ENCODE measurements around the gene ARID1B. TPM values are rescaled to one million over a fixed set of nuclear protein-coding genes. Genes with fewer than 3 reads are reported as not detected.

ARID1B gene
- total and polyA plus RNA-seq, 2 of the 4 experiments (the other 2 are of a cell fraction), result 14.5 to 20.1 TPM

GRCh38 chr6:157045831-157046454, 268.8 kb downstream of the ARID1B start:
- in situ Hi-C loops (cut with MboI; ENCODE audit: low sequenced_read_pairs), result loop anchor here (25.0 kb wide), 1 partner anchor 1709 kb away; no protein-coding TSS in a partner anchor
- BruUV-seq (replicated peaks), result no TSS peak
- peaks cover 27 to 48% of the 10 kb centered on the region in 2 experiments for H3K79me1 ChIP-seq (ENCODE audit: low read depth in 1 of 2, low read length in 2 of 2)
- TF ChIP-seq BHLHE40 (IDR thresholded peaks at IDR 0.05; ENCODE audit: low read depth, low read length), result no peak
- TF ChIP-seq NFE2L2 (IDR thresholded peaks at IDR 0.05; ENCODE audit: low read depth, low read length), result no peak
- no peak for TF ChIP-seq USF2 (IDR thresholded peaks at IDR 0.05; ENCODE audit: low read depth, low read length)
- TF ChIP-seq MAFK (IDR thresholded peaks at IDR 0.05; ENCODE audit: low read depth, low read length), result no peak
- no peak for TF ChIP-seq CHD1 (IDR thresholded peaks at IDR 0.05; ENCODE audit: low read depth, low read length)
- TF ChIP-seq RAD21 (IDR thresholded peaks at IDR 0.05; ENCODE audit: low read length), result peak; percentile 58
- TF ChIP-seq MXI1 (IDR thresholded peaks at IDR 0.05; ENCODE audit: borderline replicate concordance, low read depth, low read length), result no peak
- TF ChIP-seq ELK1 (IDR thresholded peaks at IDR 0.05; ENCODE audit: borderline replicate concordance, low read depth, low read length), result no peak
- TF ChIP-seq CTCF (conservative IDR thresholded peaks at IDR 0.05; ENCODE audit: low read depth, low read length), result peak; percentile 68
- no peak for TF ChIP-seq MAZ (IDR thresholded peaks at IDR 0.05; ENCODE audit: borderline replicate concordance, low read depth, low read length)
- TF ChIP-seq POLR2A (IDR thresholded peaks at IDR 0.05; ENCODE audit: low read depth, low read length), result no peak
- TF ChIP-seq CEBPB (IDR thresholded peaks at IDR 0.05; ENCODE audit: low read depth, low read length), result no peak
- TF ChIP-seq FOS (IDR thresholded peaks at IDR 0.05; ENCODE audit: low read depth, low read length), result no peak
- peak; percentile 54 for TF ChIP-seq SMC3 (IDR thresholded peaks at IDR 0.05; ENCODE audit: low read depth, low read length)

More at GRCh38 chr6:157045831-157046454, 268.8 kb downstream of the ARID1B start:
- ChIA-PET POLR2A (ENCODE audit: unreplicated experiment) (interaction anchor here (0.8 kb wide), 1 partner anchor 266 kb away, joined by 4 read pairs; no protein-coding TSS in a partner anchor), CTCF (interaction anchor here (0.5 to 1.8 kb wide), 13 partner anchors 9 to 140 kb away, joined by 3 to 8 read pairs (median 4); no protein-coding TSS in a partner anchor)
- H3K9me1 ChIP-seq (ENCODE audit: insufficient read depth, low read length), result peaks cover 17% of the 10 kb centered on the region
- H3K36me3 ChIP-seq (ENCODE audit: control insufficient read depth, insufficient read depth, low read length), result no peaks in the 10 kb centered on the region
- no peak overlapping the region; the same call in 1 of the 2 replicates for H4K5ac ChIP-seq (ENCODE audit: low read depth, low read length)
- H4K20me1 ChIP-seq (ENCODE audit: insufficient read depth, low read length), result 0 out of 2 replicates have a peak, but pooled peaks cover under 1% of the 10 kb centered on the region
- no peak overlapping the region for H2BK120ac ChIP-seq (ENCODE audit: low read depth, low read length)
- H3K9me3 ChIP-seq (ENCODE audit: control insufficient read depth, insufficient read depth, low read length), result no peaks in the 10 kb centered on the region
- H3K4me3 ChIP-seq (ENCODE audit: insufficient read depth, low read depth, low read length), result no peak overlapping the region
- peak overlapping the region; percentile 58; the same call in 1 of the 2 replicates for H3K23ac ChIP-seq (ENCODE audit: low read depth, low read length)
- 0 out of 2 replicates have a peak overlapping the region, but pooled peaks have one; percentile 64 for H2AK5ac ChIP-seq (ENCODE audit: low read depth, low read length)
- peak overlapping the region; percentile 60; the same call in 1 of the 2 replicates for H2BK20ac ChIP-seq (ENCODE audit: low read depth, low read length)
- H3K27me3 ChIP-seq (ENCODE audit: control insufficient read depth, insufficient read depth, low read length), result no peaks in the 10 kb centered on the region
- H3K27ac ChIP-seq (ENCODE audit: insufficient read depth, low read length), result no peak overlapping the region
- WGBS, 2 experiments (ENCODE audit: extremely low coverage in 2 of 2, insufficient read length in 1 of 2), result no CpG with 5 or more reads among the region's 2 CpGs
- peaks cover 8% of the 10 kb centered on the region for H3K4me1 ChIP-seq (ENCODE audit: control insufficient read depth, insufficient read depth, low read length)
- intact Hi-C loops (cut with micrococcal nuclease) (loop anchor here (5.0 kb wide), 1 partner anchor 46 kb away; no protein-coding TSS in a partner anchor), dilution Hi-C loops (cut with HindIII; ENCODE audit: low sequenced_read_pairs, unreplicated experiment) (no loop called here)
- ATAC-seq (ENCODE audit: low read depth), result peak; percentile 81
- peak overlapping the region in 1 of 2 experiments; percentile 58; a peak in 2 of 4 replicates for H4K8ac ChIP-seq (ENCODE audit: low read depth in 2 of 2, low read length in 2 of 2)
- no peak overlapping the region for H3K18ac ChIP-seq (ENCODE audit: low read depth, low read length)
- peak overlapping the region; percentile 58 for H2BK5ac ChIP-seq (ENCODE audit: low read depth, low read length, poor library complexity, severe bottlenecking)
- no peak overlapping the region for H2AK9ac ChIP-seq (replicated peaks; ENCODE audit: low read depth, low read length, poor library complexity)
- H3K14ac ChIP-seq (replicated peaks; ENCODE audit: low read depth, low read length), result peak overlapping the region; percentile 80; the same call in 1 of the 2 replicates
- H3K4ac ChIP-seq (ENCODE audit: low read depth, low read length), result 0 out of 2 replicates have a peak overlapping the region, but pooled peaks have one; percentile 68
- H2BK15ac ChIP-seq (ENCODE audit: low read depth, low read length), result peak overlapping the region; percentile 64; the same call in 1 of the 3 replicates
- no peak overlapping the region for H2AFZ ChIP-seq (replicated peaks; ENCODE audit: low read length, poor library complexity)
- DNase-seq, result peak; percentile 82
- H3K9ac ChIP-seq (ENCODE audit: low read depth, low read length), result no peak overlapping the region
- no peak overlapping the region; the same call in 1 of the 2 replicates for H4K91ac ChIP-seq (ENCODE audit: insufficient read depth, low read depth, low read length)
- H3K4me2 ChIP-seq (ENCODE audit: low read depth, low read length), result no peak overlapping the region
- H3K56ac ChIP-seq (ENCODE audit: extremely low read depth, insufficient read depth, low read length), result no peak overlapping the region

All from IMR-90 (cell line).